WI38 (cell line): ENCODE measurements around the gene BICDL2.

Source experiments
- H3K4me3 ChIP-seq: 2 replicates; pipeline ENCODE4 v1.5.1; 2011; ENCODE audit warnings: low read depth, mild to moderate bottlenecking, control low read depth, low read length
- CTCF ChIP-seq: IDR thresholded peaks from 2 replicates; pipeline ENCODE4 v1.5.1; 2012; ENCODE audit warnings: low read depth, mild to moderate bottlenecking, control low read depth, low read length

The BICDL2 gene

DNA sequence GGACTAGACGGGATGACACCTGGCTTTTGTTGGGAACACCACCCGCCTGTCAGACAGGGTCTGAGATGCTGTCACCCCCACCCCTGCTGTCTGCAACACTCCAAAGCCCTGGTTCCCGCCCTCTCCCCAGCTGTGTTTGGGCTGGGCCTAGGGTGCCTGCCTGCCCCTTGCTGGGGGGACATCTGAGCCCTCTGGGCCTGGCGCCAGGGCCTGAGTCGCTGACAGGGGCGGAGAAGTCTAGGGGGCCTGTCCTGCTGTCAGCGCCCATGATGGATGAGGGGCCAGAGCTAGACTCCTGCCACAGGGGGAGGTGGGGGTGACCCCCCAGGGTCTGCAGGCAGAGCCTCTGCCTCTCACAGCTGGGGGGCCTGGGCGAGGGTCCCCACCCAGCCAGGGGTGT, 48.9 kb downstream of the BICDL2 start:
- no peak overlapping the region for H3K4me3 ChIP-seq
- no peak for TF ChIP-seq CTCF

DNA sequence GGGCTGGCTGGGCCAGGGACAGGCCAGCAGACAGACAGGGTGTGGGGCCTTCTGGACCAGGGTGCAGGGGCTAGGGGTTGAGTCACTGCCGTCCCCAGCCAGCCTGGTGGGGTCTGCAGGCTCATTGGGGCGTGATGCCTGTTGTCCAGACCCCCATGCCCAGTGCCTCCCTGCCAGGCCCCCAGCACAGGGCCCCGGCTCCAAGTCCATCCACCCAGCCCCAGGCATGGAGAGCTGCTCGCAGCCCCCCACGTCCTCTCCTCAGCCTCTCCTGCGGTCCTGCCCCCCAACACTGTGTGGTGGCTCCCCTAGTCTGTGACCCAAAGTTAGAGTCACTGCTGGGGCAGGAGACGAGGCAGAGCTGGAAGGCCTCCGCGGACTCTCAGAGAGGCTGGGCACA, 49.5 kb downstream of the BICDL2 start:
- no peak overlapping the region for H3K4me3 ChIP-seq
- no peak for TF ChIP-seq CTCF

DNA sequence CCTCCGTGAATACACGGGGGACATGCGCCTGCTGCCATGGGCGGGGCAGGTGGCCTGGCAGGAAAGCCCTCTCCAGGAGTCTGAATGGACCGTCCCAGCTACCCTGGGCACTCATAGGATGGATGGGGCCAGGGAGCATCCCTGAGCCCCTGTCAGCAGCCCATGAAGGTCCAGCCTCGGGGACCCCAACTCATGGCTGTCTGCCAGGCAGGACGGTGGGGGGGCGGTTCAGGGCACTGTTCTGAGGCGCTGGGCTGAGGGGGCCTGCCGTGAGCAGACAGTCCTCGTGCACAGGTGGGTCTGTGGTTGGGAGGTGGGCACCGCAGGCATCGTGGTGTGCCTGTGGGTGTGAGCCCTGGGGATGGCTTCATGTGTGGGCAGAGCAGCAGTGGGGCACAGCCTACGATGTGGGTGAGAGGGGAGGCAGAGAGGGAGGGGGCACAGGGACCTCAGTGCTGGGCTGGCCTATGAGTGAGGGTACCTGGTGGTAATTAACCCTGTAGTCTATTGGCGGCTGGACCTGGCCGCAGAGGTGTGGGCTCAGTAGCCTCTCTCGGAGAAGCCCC, 50.0 kb downstream of the BICDL2 start:
- H3K4me3 ChIP-seq, result no peak overlapping the region
- no peak for TF ChIP-seq CTCF

- no peak overlapping the region for H3K4me3 ChIP-seq
- no peak for TF ChIP-seq CTCF
Observed at GRCh38 chr16:2985893-2986355, 50.8 kb downstream of the BICDL2 start.

GRCh38 chr16:2985462-2985861, 51.3 kb downstream of the BICDL2 start:
- TF ChIP-seq CTCF, result no peak
- H3K4me3 ChIP-seq, result no peak overlapping the region

- H3K4me3 ChIP-seq, result peak overlapping the region; percentile 37
- peak; percentile 76 for TF ChIP-seq CTCF
Observed at GRCh38 chr16:2983706-2984136, 53.0 kb downstream of the BICDL2 start.

DNA sequence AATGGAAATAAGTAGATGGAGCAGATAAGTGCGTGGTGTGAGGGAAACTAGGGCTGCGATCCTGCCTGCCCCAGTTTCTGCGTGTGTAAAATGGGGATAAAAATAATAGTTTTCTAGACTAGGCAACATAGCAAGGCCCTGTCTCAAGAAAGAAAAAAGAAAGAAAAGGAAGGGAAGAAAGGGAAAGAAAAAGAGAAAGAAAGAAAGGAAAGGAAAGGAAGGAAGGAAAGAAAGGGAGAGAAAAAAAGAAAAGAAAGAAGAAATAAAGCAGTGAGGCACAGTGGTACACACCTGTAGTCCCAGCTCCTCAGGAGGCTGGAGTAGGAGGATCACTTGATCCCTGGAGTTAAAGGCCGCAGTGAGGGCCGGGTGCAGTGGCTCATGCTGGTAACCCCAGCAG, 54.3 kb downstream of the BICDL2 start:
- TF ChIP-seq CTCF, result no peak
- no peak overlapping the region for H3K4me3 ChIP-seq
